HG02763 (cell line): ENCODE measurements around the gene XAGE5.
"Not testable (repeated sequence)": the region's sequence is repeated elsewhere in the genome, so short reads cannot be mapped to it uniquely, and the experiment has no call there.

Experiments used
- ATAC-seq: cut with Tn5 transposase; IDR thresholded peaks from one replicate; pipeline ENCODE4 v1.9.1; 2021; ENCODE audit warnings: mild to moderate bottlenecking, moderate library complexity; ENCODE audit not compliant: unreplicated experiment

The XAGE5 gene, protein sequence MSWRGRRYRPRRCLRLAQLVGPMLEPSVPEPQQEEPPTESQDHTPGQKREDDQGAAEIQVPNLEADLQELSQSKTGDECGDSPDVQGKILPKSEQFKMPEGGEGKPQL

GRCh38 chrX:52811065-52811625 lies at the start of gene XAGE5:
TSS of gene XAGE5 (plus strand) at chrX:52811287. CDS start at chrX:52812567, 1,280 bp downstream.
- no peak for ATAC-seq

- not testable (repeated sequence) for ATAC-seq
Measured at GRCh38 chrX:52765983-52766382, 45.1 kb upstream of the XAGE5 start.

- not testable (repeated sequence) for ATAC-seq
Measured at GRCh38 chrX:52773504-52773903, 37.6 kb upstream of the XAGE5 start.

DNA sequence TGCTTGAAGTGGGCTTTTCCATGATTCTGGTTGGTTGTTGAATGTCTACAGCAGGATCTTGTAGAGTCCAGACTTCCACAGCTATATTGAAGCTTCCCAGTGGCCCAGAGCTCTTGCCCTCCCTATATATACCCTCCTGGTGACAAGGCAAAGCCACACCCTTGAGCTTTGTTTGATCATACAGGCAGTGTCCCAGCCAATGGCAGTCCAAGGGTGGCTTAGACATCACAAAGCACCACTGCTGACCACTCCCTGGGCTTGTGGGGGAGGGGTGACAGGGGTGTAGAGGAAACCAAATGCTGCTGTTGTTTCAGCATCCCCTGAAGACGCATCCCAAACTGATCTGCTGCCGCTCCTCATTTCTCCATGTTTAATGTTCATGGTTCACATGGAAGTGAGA lies 13.8 kb upstream of the XAGE5 start, which contains the start of gene SPANXN5:
TSS of gene SPANXN5 (minus strand) at position 101 of the 400 bp plus-strand sequence. CDS start at position 22, 79 bp downstream.
- ATAC-seq, result not testable (repeated sequence)

- not testable (repeated sequence) for ATAC-seq
Measured at GRCh38 chrX:52804876-52805275, 6.2 kb upstream of the XAGE5 start.

DNA sequence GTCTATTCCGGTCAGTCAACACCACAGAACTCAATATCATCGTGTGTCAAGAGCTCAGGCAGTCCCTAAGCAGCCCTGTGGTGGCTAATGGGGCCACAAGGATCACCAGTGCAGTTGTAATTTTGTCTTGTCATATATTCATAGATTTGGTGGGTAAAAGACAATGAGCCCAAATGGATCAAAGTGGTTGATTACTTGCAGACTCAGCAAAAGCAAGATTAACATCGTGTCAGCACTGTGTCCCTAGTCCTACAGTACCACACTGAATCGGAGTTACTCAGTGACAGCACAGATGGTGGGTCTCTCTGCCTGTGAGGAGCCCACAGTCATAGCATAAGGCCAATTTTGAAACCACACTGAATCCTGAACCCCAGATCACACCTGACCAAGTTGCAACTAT lies 8.7 kb downstream of the XAGE5 start:
- no peak for ATAC-seq

- ATAC-seq, result no peak
Measured at GRCh38 chrX:52821079-52821760, 10.1 kb downstream of the XAGE5 start.

DNA sequence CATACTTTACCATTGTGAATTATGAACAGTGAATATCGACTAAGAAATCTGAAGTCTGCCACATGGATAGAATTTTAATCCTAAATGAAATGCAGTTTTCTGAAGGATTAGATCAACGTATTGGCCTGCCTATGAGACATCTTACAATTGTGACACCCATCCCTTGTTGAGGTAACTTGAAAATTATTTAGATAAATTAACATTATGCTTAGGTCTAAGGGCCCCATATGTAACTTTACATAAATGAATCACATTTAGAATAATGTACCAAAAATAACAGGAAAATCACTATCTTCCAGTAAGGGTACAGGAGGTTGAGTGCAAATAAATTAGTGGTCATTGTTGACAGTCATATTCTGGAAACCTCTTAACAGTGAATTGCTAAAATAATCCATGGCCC lies 13.5 kb downstream of the XAGE5 start:
- ATAC-seq, result no peak

- no peak for ATAC-seq
Measured at GRCh38 chrX:52830551-52830950, 19.5 kb downstream of the XAGE5 start.

- ATAC-seq, result no peak
Measured at GRCh38 chrX:52839137-52839536, 28.1 kb downstream of the XAGE5 start.

- not testable (repeated sequence) for ATAC-seq
Measured at GRCh38 chrX:52843619-52844018, 32.5 kb downstream of the XAGE5 start.

- no peak for ATAC-seq
Measured at GRCh38 chrX:52852110-52852860, 41.2 kb downstream of the XAGE5 start.

DNA sequence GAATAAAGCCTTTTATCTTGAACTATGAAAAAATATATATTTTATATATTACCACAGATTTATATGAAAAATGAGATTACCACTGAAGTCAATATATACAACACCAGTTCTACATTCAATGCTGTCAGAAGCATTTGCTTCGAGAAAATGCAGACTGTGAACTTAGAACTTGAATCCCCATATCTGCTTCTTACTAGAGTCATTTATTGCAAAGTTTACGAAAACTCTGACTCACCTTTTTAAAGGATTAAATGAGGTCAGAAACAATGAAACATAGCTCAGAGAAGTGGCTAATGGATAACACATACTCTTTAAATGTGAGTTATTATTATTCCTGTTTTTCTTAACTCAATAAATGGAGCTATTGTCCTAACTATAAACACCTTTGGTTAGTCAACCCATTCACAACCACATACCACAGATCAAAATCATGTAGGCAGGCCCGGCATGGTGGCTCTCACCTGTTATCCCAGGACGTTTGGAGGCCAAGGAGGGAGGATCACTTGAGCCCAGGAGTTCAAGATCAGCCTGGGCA lies 46.0 kb downstream of the XAGE5 start:
- not testable (repeated sequence) for ATAC-seq

- no peak for ATAC-seq
Measured at GRCh38 chrX:52865343-52865998, 54.4 kb downstream of the XAGE5 start.
